Liver (tissue), 9 donors: Measurements from ENCODE around the gene DACH1. TPM values are rescaled to one million over a fixed set of nuclear protein-coding genes. Genes with fewer than 3 reads are reported as not detected.

ENCODE experiments used
- DNase-seq: peaks from one replicate; pipeline ENCODE4 v3.0.0-alpha.2; 2017; ENCODE audit warnings: low spot score
- H3K27ac ChIP-seq, 2 donors: one replicate each; pipeline ENCODE4 v1.7.0; 2013; ENCODE audit warnings: inconsistent platforms in 2 of 2, low read length in 2 of 2, control low read depth in 1 of 2, low read depth in 1 of 2, mild to moderate bottlenecking in 1 of 2
- H3K27me3 ChIP-seq, 4 donors: one replicate each; pipeline versions ENCODE4 v1.6.1 to v1.7.0; 2013; ENCODE audit warnings: low read length in 3 of 4, inconsistent platforms in 1 of 4, mild to moderate bottlenecking in 1 of 4, moderate library complexity in 1 of 4; ENCODE audit not compliant: control insufficient read depth in 4 of 4, insufficient read depth in 4 of 4
- H3K36me3 ChIP-seq, 4 donors: one replicate each; pipeline versions ENCODE4 v1.6.1 to v1.7.0; 2013; ENCODE audit warnings: low read length in 3 of 4, mild to moderate bottlenecking in 3 of 4, low read depth in 1 of 4, moderate library complexity in 1 of 4; ENCODE audit not compliant: control insufficient read depth in 4 of 4, insufficient read depth in 3 of 4
- H3K4me1 ChIP-seq, 4 donors: one replicate each; pipeline versions ENCODE4 v1.6.1 to v1.7.0; 2013; ENCODE audit warnings: low read length in 3 of 4, mild to moderate bottlenecking in 3 of 4, moderate library complexity in 1 of 4; ENCODE audit not compliant: control insufficient read depth in 4 of 4, insufficient read depth in 4 of 4
- H3K4me3 ChIP-seq, 3 donors: one replicate each; pipeline versions ENCODE4 v1.6.1 to v1.7.0; 2013; ENCODE audit warnings: low read length in 3 of 3, control low read depth in 1 of 3, low read depth in 1 of 3, mild to moderate bottlenecking in 1 of 3
- H3K9ac ChIP-seq, 2 donors: one replicate each; pipeline ENCODE4 v1.7.0; 2013; ENCODE audit warnings: low read length in 2 of 2, mild to moderate bottlenecking in 2 of 2, moderate library complexity in 2 of 2, control low read depth in 1 of 2, low read depth in 1 of 2
- H3K9me3 ChIP-seq, 4 donors: one replicate each; pipeline versions ENCODE4 v1.6.1 to v1.7.0; 2013; ENCODE audit warnings: low read length in 3 of 4; ENCODE audit not compliant: control insufficient read depth in 4 of 4
- ATF3 ChIP-seq: IDR thresholded peaks from 2 replicates; pipeline ENCODE4 v1.6.1; 2016; ENCODE audit warnings: antibody characterized with exemption
- CTCF ChIP-seq: fragments of 150-350 bp; IDR thresholded peaks from 2 replicates; pipeline ENCODE4 v1.5.1; 2017; ENCODE audit warnings: improper control_type of control experiment, low read depth, low read length; ENCODE audit not compliant: missing input control
- EGR1 ChIP-seq, 2 donors: IDR thresholded peaks; 2 replicates each; pipeline ENCODE4 v1.6.1; 2016 to 2018; ENCODE audit warnings: antibody characterized with exemption in 2 of 2, low read depth in 2 of 2
- FOXA1 ChIP-seq: IDR thresholded peaks from 2 replicates; pipeline ENCODE4 v1.6.1; 2016; ENCODE audit warnings: antibody characterized with exemption
- FOXA2 ChIP-seq: IDR thresholded peaks from 2 replicates; pipeline ENCODE4 v1.6.1; 2016; ENCODE audit warnings: antibody characterized with exemption
- GABPA ChIP-seq, 2 donors: IDR thresholded peaks in 1 of 2; conservative IDR thresholded peaks in 1 of 2; 2 replicates each; pipeline ENCODE4 v1.6.1; 2016; ENCODE audit warnings: antibody characterized with exemption in 2 of 2, mild to moderate bottlenecking in 1 of 2, moderate library complexity in 1 of 2
- HNF4A ChIP-seq, 2 donors: conservative IDR thresholded peaks; 2 replicates each; pipeline ENCODE4 v1.6.1; 2016; ENCODE audit warnings: antibody characterized with exemption in 2 of 2, mild to moderate bottlenecking in 2 of 2
- HNF4G ChIP-seq: IDR thresholded peaks from 2 replicates; pipeline ENCODE4 v1.6.1; 2016; ENCODE audit warnings: antibody characterized with exemption
- JUND ChIP-seq, 2 donors: IDR thresholded peaks; 2 replicates each; pipeline ENCODE4 v1.6.1; 2016; ENCODE audit warnings: antibody characterized with exemption in 2 of 2
- MAX ChIP-seq: IDR thresholded peaks from 2 replicates; pipeline ENCODE4 v1.6.1; 2016; ENCODE audit warnings: antibody characterized with exemption
- NR2F2 ChIP-seq: IDR thresholded peaks from 2 replicates; pipeline ENCODE4 v1.6.1; 2016; ENCODE audit warnings: antibody characterized with exemption
- RAD21 ChIP-seq, 2 donors: IDR thresholded peaks; 2 replicates each; pipeline ENCODE4 v1.6.1; 2016; ENCODE audit warnings: antibody characterized with exemption in 2 of 2, mild to moderate bottlenecking in 2 of 2
- REST ChIP-seq: IDR thresholded peaks from 2 replicates; pipeline ENCODE4 v1.6.1; 2016; ENCODE audit warnings: antibody characterized with exemption, mild to moderate bottlenecking
- RXRA ChIP-seq, 2 donors: IDR thresholded peaks; 2 replicates each; pipeline ENCODE4 v1.6.1; 2017 to 2018; ENCODE audit warnings: antibody characterized with exemption in 2 of 2, mild to moderate bottlenecking in 1 of 2
- SP1 ChIP-seq: IDR thresholded peaks from 2 replicates; pipeline ENCODE4 v1.6.1; 2018; ENCODE audit warnings: antibody characterized with exemption, mild to moderate bottlenecking
- TAF1 ChIP-seq: conservative IDR thresholded peaks from 2 replicates; pipeline ENCODE4 v1.6.1; 2016; ENCODE audit warnings: antibody characterized with exemption, mild to moderate bottlenecking
- ZBTB33 ChIP-seq: IDR thresholded peaks from 2 replicates; pipeline ENCODE4 v1.6.1; 2016; ENCODE audit warnings: antibody characterized with exemption
- WGBS: extraction: QIAGEN DNeasy Blood & Tissue Kit; methylation state at CpG from one replicate; pipeline ENCODE4 v1.1.7; 2013; 5-methylcytosine and 5-hydroxymethylcytosine counted together
- polyA plus RNA-seq, 2 donors: library from polyadenylated mRNA; stranded (reverse) in 1 of 2; unstranded in 1 of 2; fragments of 200-250 nt in 1 of 2; fragments of >200 nt in 1 of 2; fragmentation: Nextera tagmentation in 1 of 2; extraction: Ambion mirVana in 1 of 2; gene quantifications; one replicate each; pipeline versions ENCODE4 v1.2.1 to v1.2.3, GENCODE V29; 2013 to 2015
- total RNA-seq, 2 donors: library from RNA; depleted of rRNA; stranded (reverse); fragments of >200 nt; gene quantifications; one replicate each; pipeline ENCODE4 v1.2.3, GENCODE V29; 2014
- donor health status: healthy.
- donor health status: healthy.
- donor health status: healthy.
- donor health status: healthy.
- donor health status: healthy.

Gene DACH1
- total and polyA plus RNA-seq, 4 donors: 0.28 to 1.9 (median 0.77) TPM

- no peaks in the 10 kb centered on the region for H3K36me3 ChIP-seq
- H3K4me1 ChIP-seq: no peaks in the 10 kb centered on the region
- no peak overlapping the region for H3K4me3 ChIP-seq
- no peak overlapping the region for H3K27ac ChIP-seq
- 61% methylated on average over 4 of the region's 4 CpGs for WGBS
- no peak for DNase-seq
- H3K27me3 ChIP-seq: no peaks in the 10 kb centered on the region
- H3K9me3 ChIP-seq: no peaks in the 10 kb centered on the region
- no peak overlapping the region for H3K9ac ChIP-seq
- TF ChIP-seq TAF1 (no peak), HNF4G (no peak), MAX (no peak)
Measured at GRCh38 chr13:71704656-71705055, 162.3 kb downstream of the DACH1 start.

- H3K4me1 ChIP-seq: no peaks in the 10 kb centered on the region
- H3K27ac ChIP-seq: no peak overlapping the region
- 88% methylated on average over 2 of the region's 2 CpGs for WGBS
- H3K9me3 ChIP-seq: no peaks in the 10 kb centered on the region
- TF ChIP-seq HNF4A (conservative IDR thresholded peaks at IDR 0.05) (no peak), GABPA (IDR thresholded peaks at IDR 0.05 in 1 of 2, conservative IDR thresholded peaks at IDR 0.05 in 1 of 2) (no peak), RAD21 (IDR thresholded peaks at IDR 0.05) (no peak), MAX (no peak), RXRA (IDR thresholded peaks at IDR 0.05) (no peak), HNF4G (no peak), NR2F2 (no peak)
- no peak overlapping the region for H3K4me3 ChIP-seq
- no peak for DNase-seq
- H3K36me3 ChIP-seq: no peaks in the 10 kb centered on the region
- H3K9ac ChIP-seq: no peak overlapping the region
- no peaks in the 10 kb centered on the region for H3K27me3 ChIP-seq
Measured at GRCh38 chr13:71703138-71703537, 163.9 kb downstream of the DACH1 start.

- Histone ChIP-seq H3K27ac (no peak overlapping the region), H3K36me3 (no peaks in the 10 kb centered on the region), H3K9ac (no peak overlapping the region), H3K27me3 (no peaks in the 10 kb centered on the region), H3K9me3 (no peaks in the 10 kb centered on the region), H3K4me1 (no peaks in the 10 kb centered on the region), H3K4me3 (no peak overlapping the region)
- TF ChIP-seq GABPA (IDR thresholded peaks at IDR 0.05 in 1 of 2, conservative IDR thresholded peaks at IDR 0.05 in 1 of 2): no peak
- no peak for TF ChIP-seq EGR1 (IDR thresholded peaks at IDR 0.05; ENCODE audit: low read depth in 2 of 2)
- TF ChIP-seq RAD21 (IDR thresholded peaks at IDR 0.05): no peak
- no peak for TF ChIP-seq RXRA (IDR thresholded peaks at IDR 0.05)
- no peak for TF ChIP-seq JUND (IDR thresholded peaks at IDR 0.05)
- TF ChIP-seq CTCF: no peak
- TF ChIP-seq MAX: no peak
- TF ChIP-seq ATF3: no peak
- TF ChIP-seq SP1: no peak
- TF ChIP-seq FOXA1: no peak
- TF ChIP-seq FOXA2: no peak
- TF ChIP-seq NR2F2: no peak
- TF ChIP-seq ZBTB33: no peak
- no peak for TF ChIP-seq TAF1
- TF ChIP-seq HNF4G: no peak
- TF ChIP-seq REST: no peak
- 86% methylated on average over 1 of the region's 1 CpG for WGBS
- DNase-seq: no peak
Measured at GRCh38 chr13:71702253-71702652, 164.8 kb downstream of the DACH1 start.
